Stimulated activated memory B cell treated with anti-CD40 and anti-IgM and Interleukin-4, amounts not matched to agents 10 μg/mL and 1 μg/mL and 100 μg/mL, for 72 hours (primary cell): Measurements from ENCODE around the gene CUEDC1.
"Not testable (repeated sequence)": the region's sequence is repeated elsewhere in the genome, so short reads cannot be mapped to it uniquely, and the experiment has no call there.

Source experiments
- ATAC-seq: fragments of 150-1000 bp; cut with Tn5 transposase; 2 replicates; pipeline ENCODE4 v1.10.0; 2021
- H3K27ac Mint-ChIP-seq: one replicate; pipeline ENCODE4 v1.8.0; 2022; ENCODE audit warnings: mild to moderate bottlenecking, mixed read lengths
- H3K27me3 Mint-ChIP-seq: one replicate; pipeline ENCODE4 v1.8.0; 2022; ENCODE audit warnings: mixed read lengths
- H3K36me3 Mint-ChIP-seq: one replicate; pipeline ENCODE4 v1.8.0; 2022; ENCODE audit warnings: mixed read lengths
- H3K4me1 Mint-ChIP-seq: one replicate; pipeline ENCODE4 v1.8.0; 2022; ENCODE audit warnings: mixed read lengths
- H3K4me3 Mint-ChIP-seq: one replicate; pipeline ENCODE4 v1.8.0; 2022; ENCODE audit warnings: mild to moderate bottlenecking, moderate library complexity, mixed read lengths
- H3K9me3 Mint-ChIP-seq: one replicate; pipeline ENCODE4 v1.8.0; 2022; ENCODE audit warnings: mixed read lengths

The CUEDC1 gene

DNA sequence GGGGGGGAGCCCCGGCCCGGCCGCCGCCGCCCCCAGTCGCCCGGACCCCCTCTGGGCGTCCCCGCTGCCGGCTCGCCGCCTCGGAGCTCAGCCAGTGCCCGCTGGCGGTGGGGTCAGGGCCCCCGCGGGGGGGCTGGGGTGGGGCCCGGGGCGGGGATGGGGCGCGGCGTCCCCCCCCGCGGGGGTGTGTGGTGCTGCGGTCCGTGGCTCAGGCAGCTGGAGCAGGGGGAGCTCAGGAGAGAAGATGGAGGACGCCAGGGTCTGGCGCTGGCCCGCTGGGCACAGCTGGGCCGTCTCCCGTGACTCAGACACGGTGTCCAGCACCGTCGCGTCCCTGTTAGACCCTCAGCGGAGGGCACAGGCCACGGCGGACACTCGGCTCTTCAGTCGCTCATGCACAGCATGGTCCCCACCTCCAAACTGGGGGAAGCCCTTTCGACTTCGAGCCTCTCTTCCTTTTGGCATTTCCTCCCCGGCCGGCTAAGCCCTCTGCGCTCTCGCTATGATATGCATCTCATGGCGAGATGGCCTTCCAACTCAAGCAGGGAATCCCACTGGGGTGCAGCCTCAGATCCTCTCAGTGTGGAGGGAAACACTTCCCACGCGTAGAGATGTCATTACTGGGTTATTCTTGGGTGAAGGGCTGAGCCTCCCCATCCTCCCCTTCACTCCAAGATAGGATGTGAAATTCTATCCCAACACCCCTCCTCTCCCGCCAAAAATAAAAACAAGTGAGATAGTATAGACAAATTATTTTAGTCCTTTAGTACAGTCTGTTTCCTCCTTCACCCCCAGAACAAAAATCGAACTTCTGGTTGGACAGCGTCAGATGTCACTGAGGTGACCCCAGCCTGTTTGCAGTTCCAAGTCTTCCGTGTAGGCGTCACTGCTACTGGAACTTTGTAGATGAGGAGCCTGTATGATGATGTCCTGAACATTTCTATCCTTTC, 33.4 kb upstream of the CUEDC1 start:
- peaks cover 6% of the 10 kb centered on the region for H3K36me3 Mint-ChIP-seq
- ATAC-seq, result peak; percentile 89
- H3K9me3 Mint-ChIP-seq, result no peaks in the 10 kb centered on the region
- peak overlapping the region; percentile 91 for H3K27ac Mint-ChIP-seq
- peak overlapping the region; percentile 87 for H3K4me3 Mint-ChIP-seq
- H3K27me3 Mint-ChIP-seq, result no peaks in the 10 kb centered on the region
- peaks cover 42% of the 10 kb centered on the region for H3K4me1 Mint-ChIP-seq

DNA sequence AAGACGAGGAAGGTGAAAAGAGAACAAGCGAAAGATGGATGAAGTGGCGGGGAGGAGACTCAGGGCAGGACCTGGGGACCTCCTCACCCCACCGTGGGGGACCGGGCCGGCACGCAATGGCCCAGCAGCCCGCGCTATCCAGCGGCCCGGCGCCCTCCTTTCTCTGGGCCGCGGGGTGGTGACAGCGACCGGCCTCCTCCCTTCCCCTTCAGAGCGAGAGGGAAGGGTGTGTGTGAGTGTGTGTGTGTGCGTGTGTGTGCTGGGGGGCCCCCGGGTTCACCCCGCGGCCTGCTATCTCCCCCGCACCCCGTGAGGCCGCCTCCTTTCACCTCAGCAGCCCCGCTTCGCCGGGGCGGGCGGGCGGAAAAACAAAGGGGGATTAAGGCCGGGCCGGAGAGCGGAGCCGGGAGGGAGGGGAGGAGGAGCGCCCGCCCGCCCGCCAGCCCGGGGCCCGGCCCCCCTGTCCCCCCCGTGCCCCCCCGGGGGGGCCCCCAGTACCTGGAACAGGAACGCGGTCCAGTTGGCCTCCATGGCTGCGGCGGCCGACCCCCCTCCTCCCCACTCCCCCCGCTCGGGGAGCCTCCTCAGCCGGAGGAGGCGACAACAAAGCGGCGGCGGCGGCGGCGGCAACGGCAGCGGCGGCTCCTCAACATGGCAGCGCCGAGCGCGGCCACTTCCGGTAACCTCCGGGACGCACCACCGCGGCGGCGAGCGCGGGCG, 32.5 kb upstream of the CUEDC1 start, which contains the start of gene VEZF1:
Gene VEZF1 (minus strand): TSS at position 674 of the 720 bp plus-strand sequence. CDS start 143 bp downstream, at position 531.
- Mint-ChIP-seq H3K4me1 (peaks cover 47% of the 10 kb centered on the region), H3K9me3 (no peaks in the 10 kb centered on the region), H3K27ac (peak within 1 kb of the TSS; percentile 91), H3K36me3 (peaks cover 8% of the 10 kb centered on the region), H3K4me3 (peak within 1 kb of the TSS; percentile 87), H3K27me3 (no peaks in the 10 kb centered on the region)
- ATAC-seq, result peak; percentile 84

DNA sequence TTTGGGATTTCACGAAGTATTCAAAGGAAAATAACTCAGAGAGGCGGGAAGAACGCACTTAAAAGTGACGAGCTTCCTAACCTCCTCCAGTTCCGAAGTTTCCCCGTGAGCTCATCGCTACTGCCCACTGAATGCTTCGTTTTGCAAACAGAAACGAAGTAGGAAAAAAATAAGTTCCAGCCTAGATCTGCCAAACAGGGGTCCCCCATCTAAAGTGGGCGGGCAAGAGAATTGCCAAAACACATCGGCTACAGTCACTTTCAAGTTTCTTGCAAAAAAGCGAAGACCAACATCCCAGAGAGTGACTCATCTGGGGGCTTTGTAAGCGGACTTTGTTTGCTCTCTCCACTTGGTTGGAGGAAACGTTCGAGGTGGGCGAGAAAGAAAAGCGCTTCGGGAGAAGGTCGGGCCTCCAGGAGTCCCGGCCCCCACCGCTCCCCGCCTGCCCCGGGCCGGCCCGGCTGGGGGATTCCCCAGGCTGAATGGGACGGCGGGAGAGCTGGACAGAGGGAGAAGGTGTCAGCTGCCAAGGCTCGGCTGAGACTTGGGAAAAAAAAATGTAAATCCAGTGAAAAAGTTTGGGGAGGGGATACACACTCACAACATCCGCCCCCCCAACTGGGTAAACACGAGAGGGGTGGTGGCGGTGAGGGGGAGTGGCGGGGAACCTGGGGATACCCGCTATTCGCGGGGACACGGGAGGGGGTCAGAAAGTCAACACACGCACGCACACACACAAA, 31.8 kb upstream of the CUEDC1 start:
- peaks cover 50% of the 10 kb centered on the region for H3K4me1 Mint-ChIP-seq
- peak overlapping the region; percentile 91 for H3K27ac Mint-ChIP-seq
- H3K9me3 Mint-ChIP-seq, result no peaks in the 10 kb centered on the region
- ATAC-seq, result peak; percentile 1
- peaks cover 16% of the 10 kb centered on the region for H3K36me3 Mint-ChIP-seq
- peak overlapping the region; percentile 86 for H3K4me3 Mint-ChIP-seq
- H3K27me3 Mint-ChIP-seq, result no peaks in the 10 kb centered on the region

DNA sequence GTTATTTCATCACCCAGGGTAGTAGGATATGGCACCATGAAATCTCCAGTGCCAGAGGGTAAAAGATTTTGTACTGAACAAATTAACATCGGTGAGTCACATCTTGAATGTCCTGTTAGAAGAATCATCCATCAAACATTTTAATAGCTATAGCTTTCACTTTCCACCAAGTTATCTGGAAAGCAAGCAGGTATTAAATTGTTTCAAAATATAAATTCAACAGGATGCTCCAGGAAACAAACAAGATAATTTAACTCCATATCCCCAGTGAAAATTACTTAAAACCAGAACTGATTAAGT, 30.4 kb upstream of the CUEDC1 start:
- no peaks in the 10 kb centered on the region for H3K27me3 Mint-ChIP-seq
- H3K4me1 Mint-ChIP-seq, result peaks cover 55% of the 10 kb centered on the region
- no peak overlapping the region for H3K4me3 Mint-ChIP-seq
- H3K36me3 Mint-ChIP-seq, result peaks cover 28% of the 10 kb centered on the region
- no peak overlapping the region for H3K27ac Mint-ChIP-seq
- no peaks in the 10 kb centered on the region for H3K9me3 Mint-ChIP-seq
- no peak for ATAC-seq

DNA sequence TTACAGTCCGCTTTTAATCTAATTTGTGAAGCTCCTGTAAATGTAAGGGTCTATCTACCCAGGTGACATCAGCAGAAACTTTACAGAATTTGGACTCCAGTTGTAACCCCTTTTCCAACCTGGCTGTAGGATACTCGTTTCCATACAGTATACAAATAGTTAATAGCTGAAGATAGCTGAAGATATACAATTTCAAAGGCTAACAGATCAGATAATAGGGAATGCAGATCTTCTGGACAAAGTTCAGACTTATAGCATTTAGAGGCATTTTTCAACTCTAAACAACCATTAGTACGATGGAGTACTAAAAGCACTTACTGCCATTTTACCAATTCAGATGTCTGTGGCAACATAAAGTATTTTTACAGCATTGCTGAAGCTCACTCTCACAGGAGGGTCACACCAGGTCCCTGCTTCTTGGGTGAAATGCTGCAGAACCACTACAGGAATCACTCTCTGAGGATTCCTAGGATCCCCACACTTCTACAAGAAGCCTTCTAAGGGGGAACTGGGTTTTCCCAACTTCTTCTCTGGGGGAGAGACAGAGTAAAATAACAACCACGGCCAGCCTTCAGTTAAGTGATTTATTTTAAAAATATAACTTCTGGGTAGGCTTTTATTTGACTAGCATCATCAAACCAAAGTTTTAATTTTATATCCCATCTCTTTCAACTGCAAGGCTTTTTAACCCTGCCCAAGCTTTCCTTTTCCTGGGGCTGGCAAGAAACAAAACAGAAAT, 29.9 kb upstream of the CUEDC1 start:
- no peak for ATAC-seq
- no peak overlapping the region for H3K4me3 Mint-ChIP-seq
- H3K36me3 Mint-ChIP-seq, result peaks cover 32% of the 10 kb centered on the region
- H3K27ac Mint-ChIP-seq, result no peak overlapping the region
- H3K4me1 Mint-ChIP-seq, result peaks cover 55% of the 10 kb centered on the region
- H3K9me3 Mint-ChIP-seq, result no peaks in the 10 kb centered on the region
- H3K27me3 Mint-ChIP-seq, result no peaks in the 10 kb centered on the region

DNA sequence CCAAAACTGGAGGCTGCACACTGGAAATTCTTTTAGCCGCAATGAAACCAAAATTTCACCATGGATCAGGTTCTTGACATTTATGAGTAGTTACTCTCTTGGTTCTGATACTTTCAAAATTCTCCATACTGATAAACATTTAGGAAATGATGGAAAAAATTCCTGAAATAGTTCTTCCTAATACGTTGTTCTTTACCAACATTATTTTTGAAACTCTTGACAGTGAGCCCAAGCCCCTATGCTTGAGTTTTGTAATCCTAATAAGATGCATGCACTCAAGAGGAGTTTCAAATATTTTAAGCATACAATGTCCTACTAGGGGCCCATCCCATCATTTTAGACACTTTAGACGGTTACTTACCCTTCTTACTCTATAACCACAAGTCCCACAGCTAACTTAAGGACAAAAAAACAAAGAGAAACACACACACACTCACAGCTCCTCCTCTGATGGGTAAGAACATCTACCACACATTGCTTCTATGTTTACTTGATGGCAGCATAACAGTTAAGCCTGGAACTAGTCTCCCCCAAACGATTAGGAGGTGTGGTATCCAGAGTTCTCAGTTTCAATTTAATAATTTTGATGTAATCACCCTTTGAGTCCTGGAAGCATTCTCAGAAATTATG, 29.2 kb upstream of the CUEDC1 start:
- Mint-ChIP-seq H3K9me3 (no peaks in the 10 kb centered on the region), H3K36me3 (peaks cover 33% of the 10 kb centered on the region)

DNA sequence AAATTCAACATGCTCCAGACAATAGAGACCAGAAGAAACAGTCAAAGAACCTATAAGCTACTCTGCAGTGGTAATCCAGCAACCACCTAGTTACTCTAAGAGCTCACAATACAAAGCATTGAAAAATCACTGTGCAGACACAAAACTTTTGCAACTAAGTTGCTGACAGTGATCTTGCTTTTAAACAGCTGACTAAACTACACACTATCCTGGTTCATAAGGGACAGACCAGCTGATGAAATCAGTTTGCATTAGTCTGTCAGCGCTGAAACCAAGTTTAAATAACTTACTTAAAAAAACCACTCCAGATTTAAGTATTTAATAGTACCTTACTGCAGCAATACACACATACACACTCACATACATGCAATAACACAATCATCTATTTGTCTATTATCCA, 28.2 kb upstream of the CUEDC1 start:
- Mint-ChIP-seq H3K27me3 (no peaks in the 10 kb centered on the region), H3K36me3 (peaks cover 42% of the 10 kb centered on the region), H3K4me3 (no peak overlapping the region), H3K9me3 (no peaks in the 10 kb centered on the region), H3K4me1 (peaks cover 46% of the 10 kb centered on the region), H3K27ac (no peak overlapping the region)
- no peak for ATAC-seq

More for the DNA sequence above, 29.2 kb upstream of the CUEDC1 start:
- no peak overlapping the region for H3K27ac Mint-ChIP-seq
- H3K4me1 Mint-ChIP-seq, result peaks cover 55% of the 10 kb centered on the region
- ATAC-seq, result no peak
- H3K27me3 Mint-ChIP-seq, result no peaks in the 10 kb centered on the region
- no peak overlapping the region for H3K4me3 Mint-ChIP-seq

DNA sequence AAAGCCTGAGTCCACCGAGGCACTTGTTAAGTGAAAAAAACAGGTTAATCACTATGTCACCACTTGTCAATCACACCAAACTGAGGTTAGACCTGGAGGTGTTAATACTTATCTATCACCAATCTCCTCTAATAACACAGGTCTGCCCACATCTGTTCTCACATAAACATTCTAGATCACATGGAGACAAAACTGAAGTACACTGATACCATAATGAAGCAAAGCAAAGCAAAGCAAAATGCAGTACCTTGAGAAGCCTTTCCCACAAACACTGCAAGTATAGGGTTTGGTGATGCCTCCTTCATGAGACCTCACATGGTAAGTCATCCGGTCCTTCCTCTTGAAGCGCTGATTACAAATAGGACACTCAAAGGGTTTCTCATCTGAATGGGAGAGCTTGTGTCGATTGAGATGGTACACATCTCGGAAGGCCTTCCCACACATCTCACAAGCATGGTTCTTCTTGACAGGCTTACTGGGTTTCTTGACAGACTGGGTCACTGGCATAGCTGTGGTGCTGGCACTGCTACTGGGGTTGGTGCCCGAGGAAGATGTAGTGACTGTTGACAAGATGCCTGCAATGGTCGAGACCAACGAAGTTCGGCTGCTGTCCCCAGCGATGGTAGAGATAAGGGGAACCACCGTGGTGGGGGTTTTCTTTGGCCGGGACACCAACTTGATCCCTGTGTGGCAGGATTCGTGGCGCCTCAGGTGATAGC, 27.4 kb upstream of the CUEDC1 start:
- no peaks in the 10 kb centered on the region for H3K27me3 Mint-ChIP-seq
- peaks cover 50% of the 10 kb centered on the region for H3K36me3 Mint-ChIP-seq
- no peak for ATAC-seq
- no peak overlapping the region for H3K27ac Mint-ChIP-seq
- peaks cover 46% of the 10 kb centered on the region for H3K4me1 Mint-ChIP-seq
- H3K4me3 Mint-ChIP-seq, result no peak overlapping the region
- no peaks in the 10 kb centered on the region for H3K9me3 Mint-ChIP-seq

DNA sequence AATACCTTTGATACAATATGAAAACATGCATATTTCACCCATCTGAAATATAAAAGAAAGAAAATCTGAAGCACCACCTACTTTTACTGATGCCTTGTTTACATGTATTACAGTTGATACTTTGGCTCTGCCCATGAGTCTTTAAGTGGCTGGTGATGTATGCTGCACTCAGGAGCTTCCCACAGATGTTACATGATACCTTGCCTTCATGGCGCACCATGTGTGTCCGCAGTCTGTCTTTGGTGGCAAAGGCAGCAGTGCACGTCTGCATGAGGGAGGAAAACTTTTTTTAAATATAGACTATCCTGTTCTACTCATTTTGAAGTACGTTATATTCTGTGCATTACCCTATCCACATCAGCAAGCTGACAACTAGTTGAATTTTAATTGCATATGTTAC, 25.3 kb upstream of the CUEDC1 start:
- no peaks in the 10 kb centered on the region for H3K27me3 Mint-ChIP-seq
- no peak for ATAC-seq
- peaks cover 67% of the 10 kb centered on the region for H3K36me3 Mint-ChIP-seq
- H3K4me3 Mint-ChIP-seq, result no peak overlapping the region
- H3K9me3 Mint-ChIP-seq, result no peaks in the 10 kb centered on the region
- no peak overlapping the region for H3K27ac Mint-ChIP-seq
- H3K4me1 Mint-ChIP-seq, result peaks cover 35% of the 10 kb centered on the region

DNA sequence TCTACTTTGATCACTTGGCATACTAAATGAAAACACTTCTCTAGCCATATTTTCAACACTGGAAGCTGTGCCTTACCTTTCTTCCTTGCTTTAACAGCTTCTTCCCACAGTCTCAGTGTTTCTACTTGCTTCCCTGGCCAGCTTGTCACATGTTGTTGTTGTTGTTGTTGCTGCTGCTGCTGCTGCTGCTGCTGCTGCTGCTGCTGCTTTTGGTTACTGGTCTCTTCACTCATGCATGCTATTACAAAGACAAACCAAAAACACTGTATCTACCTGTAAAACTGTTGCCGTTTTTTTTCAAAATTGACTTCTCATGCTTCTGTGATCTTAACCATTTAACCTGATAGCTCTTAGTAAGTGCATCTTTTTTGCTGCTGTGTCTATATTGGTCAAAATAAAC, 23.9 kb upstream of the CUEDC1 start:
- Mint-ChIP-seq H3K9me3 (no peaks in the 10 kb centered on the region), H3K4me1 (peaks cover 25% of the 10 kb centered on the region), H3K4me3 (no peak overlapping the region), H3K27me3 (no peaks in the 10 kb centered on the region), H3K36me3 (peaks cover 76% of the 10 kb centered on the region), H3K27ac (no peak overlapping the region)
- no peak for ATAC-seq

DNA sequence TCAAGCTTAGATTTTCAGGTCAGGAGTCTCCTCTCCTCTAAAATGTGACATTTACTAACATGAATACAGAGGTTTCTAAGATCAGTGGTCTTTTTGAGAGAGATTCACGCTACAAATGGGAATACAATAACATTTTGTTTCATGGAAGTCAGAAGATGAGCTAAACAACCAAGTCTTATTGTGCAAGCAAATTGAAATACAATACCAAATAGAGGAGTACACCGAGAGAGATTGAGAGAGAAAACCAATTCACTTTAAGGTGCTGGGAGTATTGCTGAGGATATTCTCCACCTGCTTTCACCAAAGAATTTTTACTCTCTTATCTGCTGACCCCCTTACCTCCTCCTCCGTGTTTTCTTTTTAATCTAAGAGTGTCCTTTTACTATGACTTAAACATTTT, 21.4 kb upstream of the CUEDC1 start:
- no peak overlapping the region for H3K27ac Mint-ChIP-seq
- ATAC-seq, result no peak
- H3K27me3 Mint-ChIP-seq, result no peaks in the 10 kb centered on the region
- peaks cover 67% of the 10 kb centered on the region for H3K36me3 Mint-ChIP-seq
- H3K4me3 Mint-ChIP-seq, result no peak overlapping the region
- no peaks in the 10 kb centered on the region for H3K9me3 Mint-ChIP-seq
- H3K4me1 Mint-ChIP-seq, result peaks cover under 1% of the 10 kb centered on the region

DNA sequence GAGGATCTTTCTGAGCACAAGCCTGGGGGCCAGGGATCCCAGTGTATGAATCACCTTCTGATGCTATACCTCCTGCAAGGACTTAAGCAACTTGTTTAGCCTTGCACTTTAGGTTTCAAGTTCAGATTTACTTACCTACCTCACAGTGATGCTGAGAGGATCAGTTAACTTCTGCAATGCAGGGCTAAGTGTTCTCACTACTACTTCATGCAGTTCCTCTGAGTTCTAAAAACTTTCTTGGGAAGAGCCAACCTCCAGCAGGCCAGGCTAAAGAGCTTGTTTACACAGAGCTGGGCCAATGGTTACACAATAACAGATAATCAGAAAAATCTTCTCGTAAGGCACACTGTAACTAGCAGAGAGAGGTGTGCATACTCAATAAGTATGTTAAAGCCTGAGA, 19.8 kb upstream of the CUEDC1 start:
- Mint-ChIP-seq H3K27ac (no peak overlapping the region), H3K27me3 (no peaks in the 10 kb centered on the region), H3K4me1 (no peaks in the 10 kb centered on the region), H3K4me3 (no peak overlapping the region), H3K9me3 (no peaks in the 10 kb centered on the region), H3K36me3 (peaks cover 55% of the 10 kb centered on the region)
- ATAC-seq, result no peak

DNA sequence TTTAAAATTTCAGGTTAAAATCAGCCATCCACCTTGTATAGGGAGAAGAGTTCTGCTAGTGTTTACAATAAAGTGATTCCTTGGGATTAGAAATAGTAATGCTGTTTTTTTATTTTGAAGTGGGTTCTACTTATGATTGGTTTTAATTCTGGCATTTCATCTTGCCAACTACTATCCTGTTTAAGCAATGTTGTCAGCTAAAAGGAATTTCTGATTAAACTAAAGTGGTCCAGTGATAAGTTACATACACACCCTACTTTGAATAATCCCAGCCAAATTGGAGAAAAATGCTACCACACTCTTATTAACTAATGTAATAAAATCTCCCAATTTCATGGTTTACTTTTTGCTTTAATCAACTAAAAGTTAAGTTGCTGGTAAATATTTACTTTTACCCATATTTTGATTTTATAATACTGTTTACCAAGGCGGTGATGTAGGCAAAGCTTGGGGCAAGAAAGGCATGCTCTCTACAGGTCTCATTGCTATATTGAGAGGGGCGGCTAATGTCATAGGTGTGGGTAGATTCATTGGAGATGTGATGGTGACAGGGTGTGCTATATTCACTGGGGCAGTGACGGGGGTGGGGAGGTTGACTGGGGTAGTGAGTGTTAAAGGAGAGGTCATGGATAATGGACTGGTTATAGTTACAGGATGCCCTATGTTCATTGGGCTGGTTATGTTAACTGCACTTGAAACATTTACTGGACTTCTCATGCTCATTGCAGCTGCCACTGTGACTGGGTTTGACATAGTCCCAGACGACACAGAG, 19.0 kb upstream of the CUEDC1 start:
- not testable (repeated sequence) for H3K27me3 Mint-ChIP-seq, ATAC-seq, H3K27ac Mint-ChIP-seq, H3K4me1 Mint-ChIP-seq, H3K4me3 Mint-ChIP-seq, H3K9me3 Mint-ChIP-seq
- peaks cover 52% of the 10 kb centered on the region for H3K36me3 Mint-ChIP-seq
